Activated CD8-positive, alpha-beta T cell treated with anti-CD3 and anti-CD28 coated beads for 36 hours (primary cell): ENCODE results near the gene GPR156. TPM values are rescaled to one million over a fixed set of nuclear protein-coding genes. Genes with fewer than 3 reads are reported as not detected.

Experiments
- ATAC-seq: fragments of 200-7000 bp; cut with Tn5 transposase; one replicate; pipeline ENCODE4 v1.10.0; 2021; ENCODE audit warnings: mild to moderate bottlenecking, moderate library complexity
- CTCF ChIA-PET: fragments of 350-600 bp; sonication (Branson Sonifier 250); formaldehyde crosslinking; loops from one replicate; lab custom pipeline; 2021; ENCODE audit warnings: antibody characterized with exemption; lab: Charles Lee
- POLR2A ChIA-PET: fragments of 350-600 bp; sonication (Branson Sonifier 250); formaldehyde crosslinking; loops from one replicate; lab custom pipeline; 2021; ENCODE audit warnings: antibody characterized with exemption; lab: Charles Lee
- DNase-seq: peaks from one replicate; pipeline ENCODE4 v3.0.0-alpha.2; 2020
- H3K27ac Mint-ChIP-seq: one replicate; pipeline ENCODE4 v1.8.0; 2021; ENCODE audit warnings: mild to moderate bottlenecking, mixed read lengths
- H3K27me3 Mint-ChIP-seq: one replicate; pipeline ENCODE4 v1.8.0; 2021; ENCODE audit warnings: mixed read lengths
- H3K36me3 Mint-ChIP-seq: one replicate; pipeline ENCODE4 v1.8.0; 2021; ENCODE audit warnings: low read depth, mixed read lengths
- H3K4me1 Mint-ChIP-seq: one replicate; pipeline ENCODE4 v1.8.0; 2021; ENCODE audit warnings: low read depth, mixed read lengths
- H3K4me3 Mint-ChIP-seq: one replicate; pipeline ENCODE4 v1.8.0; 2021; ENCODE audit warnings: mild to moderate bottlenecking, moderate library complexity, mixed read lengths
- H3K9me3 Mint-ChIP-seq: one replicate; pipeline ENCODE4 v1.8.0; 2021; ENCODE audit warnings: mixed read lengths
- CTCF ChIP-seq: fragments of 200-600 bp; IDR thresholded peaks from one replicate; pipeline ENCODE4 v1.8.0; 2022; ENCODE audit warnings: antibody characterized with exemption, mild to moderate bottlenecking
- intact Hi-C: fragments of 100-400 bp; cut with micrococcal nuclease; formaldehyde crosslinking; loops from one replicate; pipeline ENCODE4 v1.10.0; 2022
- total RNA-seq, 2 experiments: library from RNA; stranded (reverse); gene quantifications; one replicate each; pipeline ENCODE4 v1.2.3, GENCODE V29; 2021

Gene GPR156
- total RNA-seq, 2 experiments from 2014 or later = not detected

DNA sequence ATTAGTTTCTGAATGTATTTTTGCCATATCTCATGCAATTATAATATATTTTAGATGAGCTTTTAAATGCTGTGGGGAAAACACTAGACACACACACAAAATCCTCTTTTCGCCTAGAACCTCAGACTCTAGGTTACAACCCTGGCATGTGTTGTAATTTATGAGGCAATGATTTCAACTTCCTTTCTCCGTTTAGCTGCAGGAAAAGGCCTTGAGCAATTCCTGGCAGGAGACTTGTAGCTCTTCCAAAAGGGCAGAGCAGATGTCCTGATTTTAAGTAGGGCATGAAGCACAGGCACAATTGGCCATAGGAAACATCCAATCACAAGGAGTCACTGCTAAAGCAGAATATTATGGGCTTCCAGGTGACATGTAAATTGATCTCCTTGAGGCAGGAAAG lies 82.0 kb downstream of the GPR156 start:
- no peak overlapping the region for H3K27ac Mint-ChIP-seq

DNA sequence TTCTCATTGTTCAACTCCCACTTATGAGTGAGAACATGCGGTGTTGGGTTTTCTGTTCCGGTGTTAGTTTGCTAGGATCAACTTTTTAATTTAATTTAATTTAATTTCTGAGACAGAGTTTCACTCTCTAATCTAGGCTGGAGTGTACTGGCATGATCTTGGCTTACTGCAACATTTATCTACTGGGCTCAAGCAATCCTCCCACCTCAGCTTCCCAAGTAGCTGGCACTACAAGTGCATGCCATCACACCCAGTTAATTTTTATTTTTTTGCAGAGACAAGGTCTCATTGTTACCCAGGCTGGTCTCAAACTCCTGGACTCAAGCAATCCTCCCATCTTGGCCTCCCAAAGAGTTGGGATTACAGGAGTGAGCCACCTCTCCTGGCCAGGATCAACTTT lies 82.7 kb downstream of the GPR156 start:
- Mint-ChIP-seq H3K9me3 (no peaks in the 10 kb centered on the region), H3K4me3 (no peak overlapping the region), H3K27me3 (no peaks in the 10 kb centered on the region), H3K36me3 (no peaks in the 10 kb centered on the region), H3K4me1 (no peaks in the 10 kb centered on the region), H3K27ac (no peak overlapping the region)
- ChIA-PET POLR2A (interaction anchor here (0.6 kb wide), 1 partner anchor 1294 kb away, joined by 3 read pairs; no protein-coding TSS in a partner anchor), CTCF (interaction anchor here (0.6 to 1.8 kb wide), 2 partner anchors 51 to 215 kb away, joined by 3 to 4 read pairs; no protein-coding TSS in a partner anchor)
- TF ChIP-seq CTCF = no peak
- intact Hi-C loops = no loop called here
- DNase-seq (no peak), ATAC-seq (no peak)

More for the DNA sequence above, 82.0 kb downstream of the GPR156 start:
- H3K4me1 Mint-ChIP-seq = no peaks in the 10 kb centered on the region
- no peak for TF ChIP-seq CTCF
- no peak overlapping the region for H3K4me3 Mint-ChIP-seq
- no peaks in the 10 kb centered on the region for H3K36me3 Mint-ChIP-seq
- intact Hi-C loops = no loop called here
- no peaks in the 10 kb centered on the region for H3K9me3 Mint-ChIP-seq
- CTCF ChIA-PET = no interaction called here
- POLR2A ChIA-PET = interaction anchor here (0.6 kb wide), 1 partner anchor 1294 kb away, joined by 3 read pairs; no protein-coding TSS in a partner anchor
- H3K27me3 Mint-ChIP-seq = no peaks in the 10 kb centered on the region
- no peak for DNase-seq
- ATAC-seq = no peak

DNA sequence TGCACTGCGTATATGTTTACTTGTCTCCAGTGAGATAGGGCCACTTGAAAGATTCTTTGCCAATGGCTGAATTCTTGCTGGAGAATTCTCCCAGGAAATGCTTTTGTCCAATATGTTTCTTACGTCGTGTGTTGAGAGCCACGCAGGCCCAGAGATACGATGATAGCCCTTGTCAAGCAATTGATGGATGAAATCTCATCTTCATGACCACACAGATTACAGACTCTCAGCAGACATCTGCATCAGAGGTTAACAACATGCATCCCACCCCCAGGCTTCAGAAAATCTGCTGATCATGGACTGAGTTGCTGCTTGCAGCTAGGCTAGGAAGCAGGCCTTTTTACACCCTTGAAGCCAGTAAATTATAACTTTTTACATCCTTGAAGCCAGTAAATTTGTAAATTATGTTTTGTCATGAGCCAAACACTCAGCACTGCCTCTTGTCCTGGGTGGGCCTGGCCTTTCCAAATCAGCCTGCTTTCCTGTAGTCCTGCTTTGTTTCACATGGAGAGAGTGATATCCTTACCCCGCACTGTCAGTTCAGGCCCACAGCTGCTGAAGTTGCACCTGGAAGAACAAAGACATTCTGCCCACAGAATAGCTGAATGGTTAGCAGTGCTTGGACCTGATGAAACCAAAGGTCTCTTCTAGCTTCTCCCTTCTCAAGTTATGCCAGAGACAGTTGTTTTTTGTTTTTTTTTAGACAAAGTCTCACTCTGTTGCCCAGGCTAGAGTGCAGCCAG lies 84.4 kb downstream of the GPR156 start:
- ChIA-PET POLR2A (interaction anchor here (1.0 kb wide), 1 partner anchor 107 kb away, joined by 3 read pairs; no protein-coding TSS in a partner anchor), CTCF (interaction anchor here (1.8 kb wide), 1 partner anchor 217 kb away, joined by 4 read pairs; no protein-coding TSS in a partner anchor)
- DNase-seq (no peak), ATAC-seq (no peak)
- no peak for TF ChIP-seq CTCF
- Mint-ChIP-seq H3K36me3 (no peaks in the 10 kb centered on the region), H3K9me3 (no peaks in the 10 kb centered on the region), H3K27me3 (no peaks in the 10 kb centered on the region), H3K4me1 (no peaks in the 10 kb centered on the region), H3K4me3 (no peak overlapping the region), H3K27ac (no peak overlapping the region)
- intact Hi-C loops = no loop called here

GRCh38 chr3:120198305-120198878 lies 86.6 kb downstream of the GPR156 start:
- no peaks in the 10 kb centered on the region for H3K9me3 Mint-ChIP-seq
- H3K4me3 Mint-ChIP-seq = no peak overlapping the region
- no peaks in the 10 kb centered on the region for H3K4me1 Mint-ChIP-seq
- H3K27ac Mint-ChIP-seq = no peak overlapping the region
- no peak for TF ChIP-seq CTCF
- POLR2A ChIA-PET = no interaction called here
- no peaks in the 10 kb centered on the region for H3K36me3 Mint-ChIP-seq
- H3K27me3 Mint-ChIP-seq = no peaks in the 10 kb centered on the region
- CTCF ChIA-PET = interaction anchor here (1.2 to 1.4 kb wide), 3 partner anchors 13 to 306 kb away, joined by 3 to 4 read pairs (median 3); no protein-coding TSS in a partner anchor
- DNase-seq (no peak), ATAC-seq (no peak)
- intact Hi-C loops = no loop called here

DNA sequence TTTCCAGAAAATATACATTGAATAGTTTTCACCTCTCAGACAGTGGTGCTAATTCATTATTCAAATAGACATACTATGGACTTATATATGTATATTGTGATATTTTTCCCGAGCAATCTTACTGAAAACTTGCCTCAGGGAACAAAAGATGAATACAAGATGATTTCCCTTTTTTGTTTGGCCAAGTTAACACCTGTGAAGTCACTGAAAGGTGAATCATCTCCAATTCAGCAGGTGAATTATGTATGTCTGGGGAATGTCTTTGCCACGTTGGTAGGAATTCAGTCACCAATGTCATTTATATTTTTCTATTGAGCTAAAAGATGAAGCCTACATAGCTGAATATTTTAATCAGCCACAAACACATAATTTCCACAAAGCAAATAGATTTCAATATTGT lies 88.2 kb downstream of the GPR156 start:
- Mint-ChIP-seq H3K27ac (no peak overlapping the region), H3K4me1 (no peaks in the 10 kb centered on the region), H3K4me3 (no peak overlapping the region), H3K9me3 (no peaks in the 10 kb centered on the region), H3K36me3 (no peaks in the 10 kb centered on the region), H3K27me3 (no peaks in the 10 kb centered on the region)
- ChIA-PET POLR2A (no interaction called here), CTCF (interaction anchor here (0.6 kb wide), 1 partner anchor 111 kb away, joined by 4 read pairs; no protein-coding TSS in a partner anchor)
- DNase-seq (no peak), ATAC-seq (no peak)
- intact Hi-C loops = no loop called here
- TF ChIP-seq CTCF = no peak
